Chondrocyte (in vitro differentiated cells): Measurements from ENCODE around the gene DNAJB6. TPM values are rescaled to one million over a fixed set of nuclear protein-coding genes. Genes with fewer than 3 reads are reported as not detected.

ENCODE experiments used
- DNase-seq: peaks from one replicate; pipeline ENCODE4 v3.0.0; 2021; ENCODE audit warnings: mixed read lengths, low spot score
- H3K27ac Mint-ChIP-seq: one replicate; pipeline ENCODE4 v1.8.0; 2021; ENCODE audit warnings: mild to moderate bottlenecking, moderate library complexity, mixed read lengths; ENCODE audit not compliant: unreplicated experiment
- H3K27me3 Mint-ChIP-seq: 2 replicates; pipeline ENCODE4 v1.8.0; 2021; ENCODE audit warnings: low read depth, mixed read lengths
- H3K36me3 Mint-ChIP-seq: 2 replicates; pipeline ENCODE4 v1.8.0; 2021; ENCODE audit warnings: low read depth, mixed read lengths
- H3K4me1 Mint-ChIP-seq: 2 replicates; pipeline ENCODE4 v1.8.0; 2021; ENCODE audit warnings: low read depth, mild to moderate bottlenecking, mixed read lengths
- H3K4me3 Mint-ChIP-seq: one replicate; pipeline ENCODE4 v1.8.0; 2021; ENCODE audit warnings: mild to moderate bottlenecking, moderate library complexity, mixed read lengths; ENCODE audit not compliant: unreplicated experiment
- H3K9me3 Mint-ChIP-seq: 2 replicates; pipeline ENCODE4 v1.8.0; 2021; ENCODE audit warnings: low read depth, mixed read lengths
- CTCF ChIP-seq: fragments of 200-600 bp; sonication (generic); IDR thresholded peaks from 2 replicates; pipeline ENCODE4 v1.5.0; 2021; ENCODE audit warnings: antibody characterized with exemption, mild to moderate bottlenecking, moderate library complexity
- total RNA-seq: library from RNA; stranded (reverse); gene quantifications from 3 replicates; pipeline ENCODE4 v1.2.1, GENCODE V29; 2021

Gene DNAJB6
- total RNA-seq, 1 donor from 2014 or later, result 108 TPM

- Mint-ChIP-seq H3K4me3 (no peak overlapping the region), H3K9me3 (no peaks in the 10 kb centered on the region), H3K27ac (no peak overlapping the region), H3K36me3 (peaks cover 6% of the 10 kb centered on the region), H3K27me3 (no peaks in the 10 kb centered on the region), H3K4me1 (peaks cover under 1% of the 10 kb centered on the region)
- TF ChIP-seq CTCF, result no peak
- DNase-seq, result no peak
Measured at GRCh38 chr7:157408258-157409101, 71.7 kb downstream of the DNAJB6 start.

GRCh38 chr7:157409149-157409752 is 72.4 kb downstream of the DNAJB6 start:
- no peak for TF ChIP-seq CTCF
- Mint-ChIP-seq H3K36me3 (peaks cover 6% of the 10 kb centered on the region), H3K27ac (no peak overlapping the region), H3K4me3 (no peak overlapping the region), H3K4me1 (no peaks in the 10 kb centered on the region), H3K9me3 (no peaks in the 10 kb centered on the region), H3K27me3 (no peaks in the 10 kb centered on the region)
- no peak for DNase-seq

GRCh38 chr7:157409753-157410727 is 73.2 kb downstream of the DNAJB6 start:
- no peak for TF ChIP-seq CTCF
- peak; percentile 94 for DNase-seq
- Mint-ChIP-seq H3K4me1 (no peaks in the 10 kb centered on the region), H3K27me3 (no peaks in the 10 kb centered on the region), H3K36me3 (peaks cover 6% of the 10 kb centered on the region), H3K9me3 (no peaks in the 10 kb centered on the region), H3K4me3 (no peak overlapping the region), H3K27ac (no peak overlapping the region)

GRCh38 chr7:157410831-157411556 is 74.2 kb downstream of the DNAJB6 start:
- peak; percentile 61 for DNase-seq
- H3K4me1 Mint-ChIP-seq, result no peaks in the 10 kb centered on the region
- TF ChIP-seq CTCF, result no peak
- H3K4me3 Mint-ChIP-seq, result no peak overlapping the region
- no peaks in the 10 kb centered on the region for H3K27me3 Mint-ChIP-seq
- peaks cover 7% of the 10 kb centered on the region for H3K36me3 Mint-ChIP-seq
- no peak overlapping the region for H3K27ac Mint-ChIP-seq
- H3K9me3 Mint-ChIP-seq, result no peaks in the 10 kb centered on the region
